Activated CD4-positive, alpha-beta T cell treated with anti-CD3 and anti-CD28 coated beads for 36 hours (primary cell): Measurements from ENCODE around the gene CRELD1. TPM values are rescaled to one million over a fixed set of nuclear protein-coding genes. Genes with fewer than 3 reads are reported as not detected.

ENCODE experiments used
- ATAC-seq: fragments of 200-7000 bp; cut with Tn5 transposase; one replicate; pipeline ENCODE4 v1.10.0; 2021; ENCODE audit warnings: mild to moderate bottlenecking, moderate library complexity
- CTCF ChIA-PET: fragments of 350-600 bp; sonication (Branson Sonifier 250); formaldehyde crosslinking; loops from one replicate; lab custom pipeline; 2021; ENCODE audit warnings: antibody characterized with exemption; lab: Charles Lee
- POLR2A ChIA-PET: fragments of 350-600 bp; sonication (Branson Sonifier 250); formaldehyde crosslinking; loops from one replicate; lab custom pipeline; 2021; ENCODE audit warnings: antibody characterized with exemption, inconsistent platforms; lab: Charles Lee
- DNase-seq: peaks from one replicate; pipeline ENCODE4 v3.0.0-alpha.2; 2020
- H3K27ac Mint-ChIP-seq: one replicate; pipeline ENCODE4 v1.8.0; 2021; ENCODE audit warnings: mixed read lengths
- H3K27me3 Mint-ChIP-seq: one replicate; pipeline ENCODE4 v1.8.0; 2021; ENCODE audit warnings: mixed read lengths
- H3K36me3 Mint-ChIP-seq: one replicate; pipeline ENCODE4 v1.8.0; 2021; ENCODE audit warnings: low read depth, mixed read lengths
- H3K4me1 Mint-ChIP-seq: one replicate; pipeline ENCODE4 v1.8.0; 2021; ENCODE audit warnings: mixed read lengths
- H3K4me3 Mint-ChIP-seq: one replicate; pipeline ENCODE4 v1.8.0; 2021; ENCODE audit warnings: mild to moderate bottlenecking, moderate library complexity, mixed read lengths
- H3K9me3 Mint-ChIP-seq: one replicate; pipeline ENCODE4 v1.8.0; 2021; ENCODE audit warnings: low read depth, mixed read lengths
- intact Hi-C, 2 experiments: fragments of 100-400 bp; cut with DNase I in 1 of 2; cut with micrococcal nuclease in 1 of 2; formaldehyde crosslinking; loops; one replicate each; pipeline versions ENCODE4 v1.14.2 to v1.15.1; 2022 to 2024; cut with DNase I, micrococcal nuclease
- total RNA-seq, 2 experiments: library from RNA; stranded (reverse); gene quantifications; one replicate each; pipeline ENCODE4 v1.2.3, GENCODE V29; 2021

Gene CRELD1
- total RNA-seq, 2 experiments from 2014 or later, result 12.6 to 14.7 TPM

GRCh38 chr3:9947025-9947995 lies 13.7 kb downstream of the CRELD1 start:
- ChIA-PET CTCF (interaction anchor here (1.0 to 2.1 kb wide), 6 partner anchors 12 to 103 kb away, joined by 3 to 35 read pairs (median 5); partner anchors contain the start of genes CRELD1 and RPUSD3), POLR2A (interaction anchor here (0.6 to 1.5 kb wide), 5 partner anchors 14 to 137 kb away, joined by 3 to 10 read pairs (median 4); partner anchors contain the start of genes CRELD1, EMC3 and TTLL3)
- DNase-seq (no peak), ATAC-seq (no peak)
- peaks cover 10% of the 10 kb centered on the region for H3K36me3 Mint-ChIP-seq
- no peak overlapping the region for H3K27ac Mint-ChIP-seq
- peaks cover 17% of the 10 kb centered on the region for H3K4me1 Mint-ChIP-seq
- H3K4me3 Mint-ChIP-seq, result no peak overlapping the region
- H3K27me3 Mint-ChIP-seq, result no peaks in the 10 kb centered on the region
- intact Hi-C loops, result no loop called here
- no peaks in the 10 kb centered on the region for H3K9me3 Mint-ChIP-seq

- Mint-ChIP-seq H3K9me3 (no peaks in the 10 kb centered on the region), H3K27me3 (no peaks in the 10 kb centered on the region), H3K36me3 (peaks cover 7% of the 10 kb centered on the region), H3K4me1 (peaks cover 17% of the 10 kb centered on the region), H3K27ac (no peak overlapping the region), H3K4me3 (no peak overlapping the region)
- DNase-seq (no peak), ATAC-seq (no peak)
- CTCF ChIA-PET, result interaction anchor here (0.5 kb wide), 1 partner anchor 166 kb away, joined by 4 read pairs; no protein-coding TSS in a partner anchor
- intact Hi-C loops, result no loop called here
- POLR2A ChIA-PET, result no interaction called here
Measured at GRCh38 chr3:9948586-9948985, 15.0 kb downstream of the CRELD1 start.

GRCh38 chr3:9949115-9949514 lies 15.5 kb downstream of the CRELD1 start:
- no peak overlapping the region for H3K4me3 Mint-ChIP-seq
- no peaks in the 10 kb centered on the region for H3K27me3 Mint-ChIP-seq
- ChIA-PET POLR2A (no interaction called here), CTCF (interaction anchor here (0.9 kb wide), 1 partner anchor 46 kb away, joined by 4 read pairs; no protein-coding TSS in a partner anchor)
- intact Hi-C loops, result no loop called here
- H3K9me3 Mint-ChIP-seq, result no peaks in the 10 kb centered on the region
- H3K4me1 Mint-ChIP-seq, result peaks cover 17% of the 10 kb centered on the region
- H3K27ac Mint-ChIP-seq, result no peak overlapping the region
- ATAC-seq, result no peak
- DNase-seq, result no peak
- peaks cover 3% of the 10 kb centered on the region for H3K36me3 Mint-ChIP-seq

DNA sequence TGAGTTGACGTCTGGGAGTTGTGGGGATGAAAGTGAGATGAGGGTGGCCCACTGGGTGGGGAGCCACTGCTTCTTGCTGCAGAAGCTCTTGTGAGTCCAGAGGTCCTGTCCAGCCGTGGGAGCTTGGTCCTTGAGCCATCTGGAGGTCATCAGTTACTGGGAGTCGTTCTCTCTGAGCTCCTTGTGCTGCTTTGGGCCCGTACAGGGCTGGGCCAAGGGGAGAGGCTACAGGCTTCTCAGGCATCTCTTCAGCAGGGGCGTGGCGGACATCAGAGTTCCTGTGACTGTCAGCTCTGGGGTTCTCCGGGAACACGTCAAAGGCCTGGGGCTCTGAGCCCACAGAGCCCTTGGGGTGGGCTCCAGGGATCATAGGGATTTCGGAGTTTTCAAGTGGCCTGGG lies 16.0 kb downstream of the CRELD1 start:
- intact Hi-C loops, result no loop called here

DNA sequence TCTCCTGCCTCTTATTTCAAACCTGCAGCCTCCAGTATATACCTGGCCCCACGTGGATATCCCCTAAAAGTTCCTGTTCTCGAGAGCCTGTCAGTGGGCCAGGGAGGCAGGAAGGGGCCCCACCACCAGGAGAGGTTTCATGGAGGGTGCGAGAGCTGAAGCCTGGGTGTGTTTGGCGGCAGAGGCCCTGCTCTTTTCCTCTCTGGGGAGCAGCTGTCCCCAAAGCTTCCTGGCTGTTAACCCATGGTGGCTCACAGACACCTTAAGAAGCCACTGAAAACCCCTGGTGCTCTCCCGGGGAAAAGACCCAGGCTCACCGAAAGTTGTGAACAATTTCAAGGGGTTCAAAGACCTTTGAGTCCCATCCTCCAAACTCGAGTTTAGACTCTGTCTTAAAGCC lies 17.5 kb downstream of the CRELD1 start:
- POLR2A ChIA-PET, result interaction anchor here (1.0 kb wide), 2 partner anchors 26 to 78 kb away, joined by 3 read pairs; no protein-coding TSS in a partner anchor
- Mint-ChIP-seq H3K9me3 (no peaks in the 10 kb centered on the region), H3K4me3 (peak overlapping the region; percentile 86), H3K36me3 (no peaks in the 10 kb centered on the region), H3K27ac (peak overlapping the region; percentile 40), H3K27me3 (no peaks in the 10 kb centered on the region), H3K4me1 (peaks cover 17% of the 10 kb centered on the region)
- intact Hi-C loops, result no loop called here
- CTCF ChIA-PET, result interaction anchor here (1.0 to 1.6 kb wide), 4 partner anchors 17 to 111 kb away, joined by 3 to 8 read pairs (median 6); partner anchors contain the start of gene CRELD1
- peak; percentile 28 for ATAC-seq
- DNase-seq, result peak; percentile 59

More for the DNA sequence above, 16.0 kb downstream of the CRELD1 start:
- ChIA-PET CTCF (interaction anchor here (0.7 to 0.9 kb wide), 2 partner anchors 45 to 140 kb away, joined by 4 read pairs; no protein-coding TSS in a partner anchor), POLR2A (interaction anchor here (0.5 kb wide), 1 partner anchor 164 kb away, joined by 4 read pairs; no protein-coding TSS in a partner anchor)
- Mint-ChIP-seq H3K27me3 (no peaks in the 10 kb centered on the region), H3K9me3 (no peaks in the 10 kb centered on the region), H3K4me1 (peaks cover 17% of the 10 kb centered on the region), H3K27ac (no peak overlapping the region), H3K36me3 (no peaks in the 10 kb centered on the region), H3K4me3 (no peak overlapping the region)
- no peak for DNase-seq
- ATAC-seq, result no peak

DNA sequence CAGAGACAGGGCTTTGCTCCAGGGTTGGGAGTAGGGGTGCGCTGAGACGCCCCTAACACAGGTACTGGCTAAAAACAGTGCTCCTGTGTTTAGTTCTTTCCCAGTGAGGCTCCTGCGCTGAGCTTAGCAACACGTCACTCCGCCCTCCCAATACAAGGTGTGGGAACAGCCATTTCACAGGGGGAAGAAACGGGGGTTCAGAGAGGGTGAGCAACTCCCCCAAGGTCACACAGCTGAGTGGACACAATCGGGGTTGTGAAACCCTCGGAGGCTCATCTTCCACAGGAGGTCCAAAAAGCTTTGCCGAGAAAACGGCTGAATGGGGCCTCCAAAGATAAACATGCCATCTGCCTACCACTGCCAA lies 17.9 kb downstream of the CRELD1 start:
- ATAC-seq (peak; percentile 42), DNase-seq (peak; percentile 43)
- Mint-ChIP-seq H3K36me3 (no peaks in the 10 kb centered on the region), H3K4me1 (peaks cover 15% of the 10 kb centered on the region), H3K4me3 (peak overlapping the region; percentile 86), H3K9me3 (no peaks in the 10 kb centered on the region), H3K27me3 (no peaks in the 10 kb centered on the region), H3K27ac (peak overlapping the region; percentile 40)
- intact Hi-C loops, result no loop called here
- POLR2A ChIA-PET, result interaction anchor here (0.7 to 1.0 kb wide), 3 partner anchors 26 to 122 kb away, joined by 3 read pairs; no protein-coding TSS in a partner anchor
- CTCF ChIA-PET, result interaction anchor here (1.0 to 1.6 kb wide), 3 partner anchors 19 to 58 kb away, joined by 3 to 8 read pairs (median 8); no protein-coding TSS in a partner anchor

- Mint-ChIP-seq H3K9me3 (no peaks in the 10 kb centered on the region), H3K4me3 (peak within 1 kb of the TSS; percentile 86), H3K27ac (peak within 1 kb of the TSS; percentile 40), H3K27me3 (no peaks in the 10 kb centered on the region), H3K4me1 (peaks cover 15% of the 10 kb centered on the region), H3K36me3 (no peaks in the 10 kb centered on the region)
- DNase-seq (peak; percentile 84), ATAC-seq (peak; percentile 84)
- CTCF ChIA-PET, result interaction anchor here (0.6 to 1.6 kb wide), 7 partner anchors 19 to 369 kb away, joined by 3 to 8 read pairs (median 3); partner anchors contain the start of gene CRELD1
- POLR2A ChIA-PET, result interaction anchor here (0.6 to 1.5 kb wide), 4 partner anchors 17 to 123 kb away, joined by 3 to 4 read pairs (median 4); no protein-coding TSS in a partner anchor
- intact Hi-C loops, result loop anchor here (1.0 kb wide), 2 partner anchors 18 to 19 kb away; partner anchors contain the start of gene CRELD1 (in 1 of the 2)
Measured at GRCh38 chr3:9951962-9952805, 18.6 kb downstream of the CRELD1 start, which contains the start of gene PRRT3. Gene PRRT3 (minus strand): TSS chr3:9952408. CDS start chr3:9950115, 2,293 bp downstream.

- no peaks in the 10 kb centered on the region for H3K36me3 Mint-ChIP-seq
- intact Hi-C loops, result no loop called here
- ATAC-seq (no peak), DNase-seq (no peak)
- H3K9me3 Mint-ChIP-seq, result no peaks in the 10 kb centered on the region
- no peak overlapping the region for H3K27ac Mint-ChIP-seq
- H3K4me1 Mint-ChIP-seq, result peaks cover 15% of the 10 kb centered on the region
- H3K27me3 Mint-ChIP-seq, result no peaks in the 10 kb centered on the region
- H3K4me3 Mint-ChIP-seq, result no peak overlapping the region
- ChIA-PET CTCF (interaction anchor here (0.6 to 1.5 kb wide), 5 partner anchors 12 to 125 kb away, joined by 3 to 5 read pairs (median 3); partner anchors contain the start of gene CRELD1), POLR2A (interaction anchor here (0.7 kb wide), 1 partner anchor 123 kb away, joined by 3 read pairs; no protein-coding TSS in a partner anchor)
Measured at GRCh38 chr3:9955067-9955502, 21.5 kb downstream of the CRELD1 start.

DNA sequence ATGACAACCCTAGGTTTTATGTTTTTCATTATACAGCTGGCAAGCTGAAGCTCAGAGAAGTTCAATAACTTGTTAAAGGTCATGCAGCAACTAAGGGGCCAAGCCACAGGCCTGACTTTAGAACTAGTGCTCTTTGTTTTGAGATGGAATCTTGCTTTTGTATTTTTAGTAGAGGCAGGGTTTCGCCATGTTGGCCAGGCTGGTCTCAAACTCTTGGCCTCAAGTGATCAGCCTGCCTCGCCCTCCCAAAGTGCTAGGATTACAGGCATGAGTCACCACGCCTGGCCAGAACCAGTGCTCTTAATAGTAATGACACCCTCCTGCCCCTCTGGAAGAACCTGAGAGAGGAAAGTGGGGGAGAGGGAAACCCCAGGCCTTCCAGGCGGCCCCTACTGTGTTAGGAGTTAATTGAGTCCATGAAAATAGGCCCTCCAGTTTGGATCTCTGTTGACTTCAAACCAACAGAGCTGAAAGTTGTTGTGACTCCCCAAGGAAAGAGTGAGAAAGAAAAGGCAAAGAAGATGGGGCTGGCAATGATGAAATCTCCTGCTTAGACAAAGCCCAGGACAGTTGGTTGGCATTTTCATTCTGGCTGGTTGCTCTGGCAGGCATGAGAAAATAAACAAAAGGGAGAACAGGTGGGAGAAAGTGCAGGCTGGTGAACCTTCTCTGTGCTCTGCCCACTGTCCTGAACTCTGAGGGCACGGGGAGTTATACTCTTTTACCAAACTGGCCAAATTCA lies 22.1 kb downstream of the CRELD1 start:
- intact Hi-C loops, result no loop called here
- ChIA-PET CTCF (interaction anchor here (0.7 to 1.4 kb wide), 3 partner anchors 18 to 273 kb away, joined by 3 to 5 read pairs (median 3); no protein-coding TSS in a partner anchor), POLR2A (interaction anchor here (0.7 kb wide), 1 partner anchor 124 kb away, joined by 3 read pairs; no protein-coding TSS in a partner anchor)
- ATAC-seq (no peak), DNase-seq (no peak)
- Mint-ChIP-seq H3K36me3 (peaks cover under 1% of the 10 kb centered on the region), H3K9me3 (no peaks in the 10 kb centered on the region), H3K4me3 (no peak overlapping the region), H3K27me3 (no peaks in the 10 kb centered on the region), H3K4me1 (peaks cover 9% of the 10 kb centered on the region), H3K27ac (no peak overlapping the region)

DNA sequence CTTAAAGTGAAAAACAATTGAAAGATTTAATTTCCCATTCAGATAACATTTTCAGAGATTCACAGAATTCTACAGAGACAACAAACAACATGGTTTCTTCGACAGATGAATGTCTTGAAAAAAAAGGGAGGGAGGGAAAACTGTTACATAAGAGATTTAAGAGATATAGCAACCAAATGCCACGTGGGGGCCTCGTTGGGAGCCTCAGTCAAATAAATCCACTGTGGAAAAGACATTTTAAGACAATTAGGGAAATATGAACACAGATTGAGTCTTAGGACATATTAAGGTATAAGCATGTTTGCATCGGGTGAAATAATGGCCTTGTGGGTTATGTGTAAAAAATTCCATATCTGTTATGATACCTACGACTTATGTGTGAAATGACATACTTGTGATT lies 23.6 kb downstream of the CRELD1 start:
- intact Hi-C loops, result no loop called here
- CTCF ChIA-PET, result no interaction called here
- no peak overlapping the region for H3K4me3 Mint-ChIP-seq

More for the DNA sequence above, 23.6 kb downstream of the CRELD1 start:
- POLR2A ChIA-PET, result no interaction called here
- H3K4me1 Mint-ChIP-seq, result no peaks in the 10 kb centered on the region
- H3K27ac Mint-ChIP-seq, result no peak overlapping the region
- H3K36me3 Mint-ChIP-seq, result peaks cover 2% of the 10 kb centered on the region
- no peak for ATAC-seq
- no peak for DNase-seq
- no peaks in the 10 kb centered on the region for H3K27me3 Mint-ChIP-seq
- no peaks in the 10 kb centered on the region for H3K9me3 Mint-ChIP-seq
